ENCODE measurements around the gene SAMHD1.
"Not testable (repeated sequence)": the region's sequence is repeated elsewhere in the genome, so short reads cannot be mapped to it uniquely, and the experiment has no call there.

SAMHD1 gene

GRCh38 chr20:36854348-36855240 is 96.9 kb downstream of the SAMHD1 start:
- DNase-seq (ENCODE audit: low read depth, low spot score): peak; percentile 47

- no peak for DNase-seq (ENCODE audit: low read depth, low spot score)
Measured at GRCh38 chr20:36852187-36852586, 99.3 kb downstream of the SAMHD1 start.

GRCh38 chr20:36851490-36851889 is 100.0 kb downstream of the SAMHD1 start:
- DNase-seq (ENCODE audit: low read depth, low spot score): no peak

GRCh38 chr20:36850759-36851158 is 100.7 kb downstream of the SAMHD1 start:
- DNase-seq (ENCODE audit: low read depth, low spot score): no peak

- no peak for DNase-seq (ENCODE audit: low read depth, low spot score)
Measured at GRCh38 chr20:36849333-36850065, 102.0 kb downstream of the SAMHD1 start.

- no peak for DNase-seq (ENCODE audit: low read depth, low spot score)
Measured at GRCh38 chr20:36848677-36849076, 102.8 kb downstream of the SAMHD1 start.

GRCh38 chr20:36848078-36848660 is 103.3 kb downstream of the SAMHD1 start:
- DNase-seq (ENCODE audit: low read depth, low spot score): no peak

GRCh38 chr20:36847710-36848040 is 103.8 kb downstream of the SAMHD1 start:
- no peak for DNase-seq (ENCODE audit: low read depth, low spot score)

- DNase-seq (ENCODE audit: low read depth, low spot score): peak; percentile 89
Measured at GRCh38 chr20:36847009-36847709, 104.3 kb downstream of the SAMHD1 start.

GRCh38 chr20:36845288-36845971 is 106.1 kb downstream of the SAMHD1 start:
- no peak for DNase-seq (ENCODE audit: low read depth, low spot score)

- not testable (repeated sequence) for DNase-seq (ENCODE audit: low read depth, low spot score)
Measured at GRCh38 chr20:36841030-36841429, 110.5 kb downstream of the SAMHD1 start.

Data from ELF-1 (cell line).